ENCODE measurements around the gene ENTPD8. TPM values are rescaled to one million over a fixed set of nuclear protein-coding genes. Genes with fewer than 3 reads are reported as not detected.

Gene ENTPD8
- total RNA-seq, 1 experiment from 2014 or later, result 0.97 TPM

- no TSS peak for BruUV-seq (replicated peaks)
- Mint-ChIP-seq H3K27ac (ENCODE audit: unreplicated experiment) (no peak overlapping the region), H3K9me3 (ENCODE audit: low read depth, unreplicated experiment) (no peaks in the 10 kb centered on the region), H3K27me3 (ENCODE audit: unreplicated experiment) (peaks cover 20% of the 10 kb centered on the region), H3K4me1 (ENCODE audit: low read depth, unreplicated experiment) (no peaks in the 10 kb centered on the region), H3K36me3 (ENCODE audit: insufficient read depth, unreplicated experiment) (peaks cover 5% of the 10 kb centered on the region), H3K4me3 (ENCODE audit: low read depth, unreplicated experiment) (no peak overlapping the region)
- no peak for TF ChIP-seq CTCF (IDR thresholded peaks at IDR 0.05; ENCODE audit: unreplicated experiment)
- intact Hi-C loops (cut with micrococcal nuclease; ENCODE audit: unreplicated experiment), result no loop called here
- no peak for DNase-seq
- CTCF ChIA-PET, result no interaction called here
Observed at GRCh38 chr9:137465000-137465719, 24.0 kb upstream of the ENTPD8 start.

GRCh38 chr9:137464291-137464999, 23.3 kb upstream of the ENTPD8 start:
- CTCF ChIA-PET, result no interaction called here
- intact Hi-C loops (cut with micrococcal nuclease; ENCODE audit: unreplicated experiment), result no loop called here
- BruUV-seq (replicated peaks), result no TSS peak
- H3K36me3 Mint-ChIP-seq (ENCODE audit: insufficient read depth, unreplicated experiment), result peaks cover 7% of the 10 kb centered on the region
- H3K4me1 Mint-ChIP-seq (ENCODE audit: low read depth, unreplicated experiment), result no peaks in the 10 kb centered on the region
- no peaks in the 10 kb centered on the region for H3K9me3 Mint-ChIP-seq (ENCODE audit: low read depth, unreplicated experiment)
- no peak overlapping the region for H3K4me3 Mint-ChIP-seq (ENCODE audit: low read depth, unreplicated experiment)
- TF ChIP-seq CTCF (IDR thresholded peaks at IDR 0.05; ENCODE audit: unreplicated experiment), result no peak
- H3K27ac Mint-ChIP-seq (ENCODE audit: unreplicated experiment), result no peak overlapping the region
- H3K27me3 Mint-ChIP-seq (ENCODE audit: unreplicated experiment), result peaks cover 13% of the 10 kb centered on the region
- no peak for DNase-seq

GRCh38 chr9:137463931-137464290, 22.8 kb upstream of the ENTPD8 start:
- no peak for DNase-seq
- no peak overlapping the region for H3K27ac Mint-ChIP-seq (ENCODE audit: unreplicated experiment)
- no TSS peak for BruUV-seq (replicated peaks)
- no peaks in the 10 kb centered on the region for H3K9me3 Mint-ChIP-seq (ENCODE audit: low read depth, unreplicated experiment)
- H3K36me3 Mint-ChIP-seq (ENCODE audit: insufficient read depth, unreplicated experiment), result peaks cover 9% of the 10 kb centered on the region
- no peak overlapping the region for H3K4me3 Mint-ChIP-seq (ENCODE audit: low read depth, unreplicated experiment)
- TF ChIP-seq CTCF (IDR thresholded peaks at IDR 0.05; ENCODE audit: unreplicated experiment), result no peak
- H3K4me1 Mint-ChIP-seq (ENCODE audit: low read depth, unreplicated experiment), result no peaks in the 10 kb centered on the region
- H3K27me3 Mint-ChIP-seq (ENCODE audit: unreplicated experiment), result peaks cover 7% of the 10 kb centered on the region
- CTCF ChIA-PET, result no interaction called here
- intact Hi-C loops (cut with micrococcal nuclease; ENCODE audit: unreplicated experiment), result no loop called here

- H3K27me3 Mint-ChIP-seq (ENCODE audit: unreplicated experiment), result peaks cover under 1% of the 10 kb centered on the region
- no peak for TF ChIP-seq CTCF (IDR thresholded peaks at IDR 0.05; ENCODE audit: unreplicated experiment)
- BruUV-seq (replicated peaks), result no TSS peak
- H3K36me3 Mint-ChIP-seq (ENCODE audit: insufficient read depth, unreplicated experiment), result peaks cover 9% of the 10 kb centered on the region
- no peak overlapping the region for H3K4me3 Mint-ChIP-seq (ENCODE audit: low read depth, unreplicated experiment)
- no peak overlapping the region for H3K27ac Mint-ChIP-seq (ENCODE audit: unreplicated experiment)
- CTCF ChIA-PET, result no interaction called here
- H3K9me3 Mint-ChIP-seq (ENCODE audit: low read depth, unreplicated experiment), result no peaks in the 10 kb centered on the region
- intact Hi-C loops (cut with micrococcal nuclease; ENCODE audit: unreplicated experiment), result no loop called here
- DNase-seq, result no peak
- H3K4me1 Mint-ChIP-seq (ENCODE audit: low read depth, unreplicated experiment), result no peaks in the 10 kb centered on the region
Observed at GRCh38 chr9:137462986-137463930, 22.1 kb upstream of the ENTPD8 start.
